T-helper 2 cell treated with Interferon-gamma antibody and Interleukin-4, amounts not matched to agents 5 μg/mL and 100 μg/mL, for 36 hours (primary cell): Measurements from ENCODE around the gene PTPRT.

ENCODE experiments used
- DNase-seq: peaks from one replicate; pipeline ENCODE4 v3.0.0; 2021; ENCODE audit warnings: low spot score
- H3K27ac Mint-ChIP-seq: one replicate; pipeline ENCODE4 v1.8.0; 2021; ENCODE audit warnings: mild to moderate bottlenecking, mixed read lengths
- H3K27me3 Mint-ChIP-seq: one replicate; pipeline ENCODE4 v1.8.0; 2021; ENCODE audit warnings: low read depth, mixed read lengths
- H3K36me3 Mint-ChIP-seq: one replicate; pipeline ENCODE4 v1.8.0; 2021; ENCODE audit warnings: low read depth, mixed read lengths
- H3K4me1 Mint-ChIP-seq: one replicate; pipeline ENCODE4 v1.8.0; 2021; ENCODE audit warnings: low read depth, mixed read lengths
- H3K4me3 Mint-ChIP-seq: one replicate; pipeline ENCODE4 v1.8.0; 2022; ENCODE audit warnings: mild to moderate bottlenecking, moderate library complexity, mixed read lengths
- H3K9me3 Mint-ChIP-seq: one replicate; pipeline ENCODE4 v1.8.0; 2021; ENCODE audit warnings: mixed read lengths

The PTPRT gene

DNA sequence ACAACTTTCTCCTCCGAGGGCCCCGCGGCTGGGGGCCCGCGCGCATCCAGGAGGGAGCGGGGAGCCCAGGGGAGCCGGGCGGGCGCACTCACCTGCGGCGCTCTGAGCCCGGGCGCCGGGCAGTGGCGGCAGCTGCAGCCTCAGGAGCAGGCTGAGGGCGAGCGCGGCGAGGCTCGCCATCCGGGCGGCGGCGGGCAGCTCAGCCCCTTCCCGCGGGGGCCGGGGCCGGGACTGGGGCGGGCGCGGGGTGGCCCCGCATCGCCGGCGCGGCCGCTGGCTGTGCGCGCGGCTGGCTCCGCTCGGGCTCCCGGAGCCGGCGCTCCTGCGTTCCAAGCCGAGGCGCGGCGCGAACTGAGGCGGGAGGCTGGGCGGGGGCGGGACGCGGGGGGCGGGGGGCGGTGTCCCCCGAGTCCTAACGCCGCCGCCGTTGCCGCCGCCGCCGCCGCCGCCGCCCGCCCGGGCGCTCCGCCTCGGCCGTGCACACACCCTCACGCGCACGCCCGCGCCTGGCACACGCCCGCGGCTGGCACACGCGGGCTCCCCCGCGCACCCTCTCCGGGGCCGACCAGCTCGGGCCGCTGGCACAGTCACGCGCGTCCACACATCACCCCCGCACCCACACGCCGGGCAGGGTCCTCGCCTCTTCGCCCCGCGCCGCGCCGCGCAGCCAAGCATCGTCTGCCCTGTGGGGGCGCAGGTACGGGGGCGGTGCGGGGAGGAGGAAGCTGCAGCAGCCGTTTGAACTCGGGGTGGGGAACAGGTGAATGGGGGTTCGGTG, at the start of gene PTPRT:
PTPRT (minus strand) TSS at position 353 of the 778 bp plus-strand sequence; CDS start at position 180, 173 bp downstream.
- Mint-ChIP-seq H3K27me3 (peaks cover 33% of the 10 kb centered on the region), H3K9me3 (no peaks in the 10 kb centered on the region), H3K36me3 (no peaks in the 10 kb centered on the region), H3K4me1 (peaks cover 2% of the 10 kb centered on the region), H3K27ac (no peak within 1 kb of the TSS), H3K4me3 (no peak within 1 kb of the TSS)
- no peak for DNase-seq

GRCh38 chr20:43238833-43239232, 49.1 kb upstream of the PTPRT start:
- Mint-ChIP-seq H3K27ac (no peak overlapping the region), H3K36me3 (no peaks in the 10 kb centered on the region), H3K27me3 (no peaks in the 10 kb centered on the region), H3K4me3 (no peak overlapping the region), H3K4me1 (no peaks in the 10 kb centered on the region), H3K9me3 (no peaks in the 10 kb centered on the region)
- DNase-seq = no peak

DNA sequence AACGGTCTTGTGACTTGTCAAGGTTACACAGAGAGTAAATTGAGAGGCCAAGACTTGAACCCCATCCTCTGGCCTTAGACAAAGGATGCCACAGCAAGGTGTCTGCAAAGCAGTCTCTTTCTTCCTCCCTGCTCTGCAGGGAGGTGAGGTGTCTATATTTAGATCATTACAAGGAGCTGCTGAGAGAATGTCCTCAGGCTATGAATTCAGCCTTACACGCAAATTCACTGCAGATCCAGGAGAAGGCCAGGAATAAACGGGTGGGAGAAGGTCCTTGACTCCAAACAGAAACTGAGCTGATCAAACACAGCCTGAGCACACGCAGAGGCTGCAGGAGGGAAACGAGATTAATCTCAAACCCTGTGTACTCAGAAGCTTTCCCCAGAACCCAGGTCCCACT, 48.6 kb upstream of the PTPRT start:
- Mint-ChIP-seq H3K4me1 (no peaks in the 10 kb centered on the region), H3K4me3 (no peak overlapping the region)

GRCh38 chr20:43237651-43238168, 48.0 kb upstream of the PTPRT start:
- Mint-ChIP-seq H3K27ac (no peak overlapping the region), H3K4me1 (no peaks in the 10 kb centered on the region), H3K9me3 (no peaks in the 10 kb centered on the region), H3K27me3 (no peaks in the 10 kb centered on the region), H3K4me3 (no peak overlapping the region), H3K36me3 (no peaks in the 10 kb centered on the region)
- no peak for DNase-seq

More for the DNA sequence above, 48.6 kb upstream of the PTPRT start:
- H3K27ac Mint-ChIP-seq = no peak overlapping the region
- no peaks in the 10 kb centered on the region for H3K36me3 Mint-ChIP-seq
- DNase-seq = no peak
- no peaks in the 10 kb centered on the region for H3K27me3 Mint-ChIP-seq
- no peaks in the 10 kb centered on the region for H3K9me3 Mint-ChIP-seq

- DNase-seq = no peak
- Mint-ChIP-seq H3K9me3 (no peaks in the 10 kb centered on the region), H3K27me3 (no peaks in the 10 kb centered on the region), H3K27ac (no peak overlapping the region), H3K4me3 (no peak overlapping the region), H3K4me1 (no peaks in the 10 kb centered on the region), H3K36me3 (no peaks in the 10 kb centered on the region)
These were observed 46.3 kb upstream of the PTPRT start for GRCh38 chr20:43235998-43236397.

GRCh38 chr20:43231829-43232228, 42.1 kb upstream of the PTPRT start:
- DNase-seq = no peak
- H3K9me3 Mint-ChIP-seq = no peaks in the 10 kb centered on the region
- H3K27ac Mint-ChIP-seq = no peak overlapping the region
- no peaks in the 10 kb centered on the region for H3K36me3 Mint-ChIP-seq
- H3K4me3 Mint-ChIP-seq = no peak overlapping the region
- no peaks in the 10 kb centered on the region for H3K4me1 Mint-ChIP-seq
- H3K27me3 Mint-ChIP-seq = no peaks in the 10 kb centered on the region

DNA sequence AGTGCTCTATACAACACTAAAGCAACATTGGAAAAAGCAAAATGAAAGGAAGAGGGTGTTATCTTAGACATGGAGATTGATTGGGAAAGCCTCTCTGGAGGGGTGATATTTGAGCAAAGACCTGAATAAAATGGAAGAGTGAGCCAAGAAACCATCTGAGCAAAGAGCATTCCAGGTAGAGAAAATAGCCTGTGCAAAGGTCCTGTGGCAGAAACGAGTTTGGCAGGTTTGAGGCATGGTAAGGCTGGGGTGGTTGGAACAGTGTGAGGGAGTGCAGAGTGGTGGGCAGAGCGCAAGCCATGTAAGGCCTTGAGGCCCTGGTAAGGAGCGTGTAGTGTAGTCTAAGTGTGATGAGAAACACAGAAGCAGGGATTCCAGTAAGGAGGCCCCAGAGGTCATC, 40.0 kb upstream of the PTPRT start:
- Mint-ChIP-seq H3K27ac (no peak overlapping the region), H3K27me3 (no peaks in the 10 kb centered on the region), H3K9me3 (no peaks in the 10 kb centered on the region), H3K36me3 (no peaks in the 10 kb centered on the region), H3K4me1 (no peaks in the 10 kb centered on the region), H3K4me3 (no peak overlapping the region)
- no peak for DNase-seq

DNA sequence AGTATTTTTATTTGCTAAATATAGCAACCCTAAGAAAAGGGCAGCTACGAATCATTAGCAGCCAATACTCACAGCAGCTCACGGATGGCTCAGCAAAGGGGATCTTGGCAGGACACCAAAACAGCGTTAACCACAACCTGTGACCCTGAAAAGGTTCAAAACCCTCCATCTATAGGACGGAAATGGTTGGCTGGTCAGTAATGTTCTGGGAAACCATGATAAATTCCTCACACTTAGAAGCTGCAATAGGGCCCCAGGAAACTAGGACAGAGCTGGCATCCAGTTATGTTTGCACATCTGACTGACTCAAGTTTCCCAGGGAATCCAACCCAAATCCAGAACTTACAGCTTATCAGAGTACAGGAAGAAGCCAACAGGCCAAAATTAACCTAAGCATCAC, 30.9 kb upstream of the PTPRT start:
- H3K4me1 Mint-ChIP-seq = no peaks in the 10 kb centered on the region
- H3K36me3 Mint-ChIP-seq = no peaks in the 10 kb centered on the region
- H3K4me3 Mint-ChIP-seq = no peak overlapping the region
- H3K9me3 Mint-ChIP-seq = no peaks in the 10 kb centered on the region
- H3K27me3 Mint-ChIP-seq = no peaks in the 10 kb centered on the region
- no peak for DNase-seq
- H3K27ac Mint-ChIP-seq = no peak overlapping the region

- no peaks in the 10 kb centered on the region for H3K36me3 Mint-ChIP-seq
- no peak overlapping the region for H3K4me3 Mint-ChIP-seq
- H3K27ac Mint-ChIP-seq = no peak overlapping the region
- peaks cover under 1% of the 10 kb centered on the region for H3K9me3 Mint-ChIP-seq
- no peaks in the 10 kb centered on the region for H3K27me3 Mint-ChIP-seq
- DNase-seq = no peak
- no peaks in the 10 kb centered on the region for H3K4me1 Mint-ChIP-seq
These were observed 21.2 kb upstream of the PTPRT start for GRCh38 chr20:43210901-43211300.

DNA sequence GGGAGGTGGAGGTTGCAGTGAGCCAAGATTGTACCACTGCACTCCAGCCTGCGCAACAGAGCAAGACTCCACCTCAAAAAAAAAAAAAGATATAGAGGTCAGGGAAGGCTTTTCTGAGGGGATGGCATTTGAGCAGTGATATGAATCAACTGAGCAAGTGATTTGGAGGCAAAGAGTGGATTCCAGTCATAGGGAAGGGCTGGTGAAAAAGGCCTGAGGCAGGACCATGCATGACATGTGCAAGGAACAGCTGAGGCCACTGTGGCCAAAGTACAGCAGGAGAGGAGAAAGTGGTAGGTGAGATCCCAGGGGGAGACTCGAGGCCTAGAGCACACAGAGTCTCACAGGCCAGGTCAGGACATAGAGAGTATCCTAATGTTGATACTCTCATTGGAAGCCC, 20.1 kb upstream of the PTPRT start:
- Mint-ChIP-seq H3K4me3 (no peak overlapping the region), H3K9me3 (peaks cover 5% of the 10 kb centered on the region), H3K27ac (no peak overlapping the region), H3K36me3 (no peaks in the 10 kb centered on the region), H3K4me1 (no peaks in the 10 kb centered on the region), H3K27me3 (no peaks in the 10 kb centered on the region)
- DNase-seq = no peak

GRCh38 chr20:43205699-43206098, 16.0 kb upstream of the PTPRT start:
- H3K4me1 Mint-ChIP-seq = no peaks in the 10 kb centered on the region
- no peak overlapping the region for H3K27ac Mint-ChIP-seq
- no peak for DNase-seq
- H3K4me3 Mint-ChIP-seq = no peak overlapping the region
- no peaks in the 10 kb centered on the region for H3K27me3 Mint-ChIP-seq
- peaks cover 5% of the 10 kb centered on the region for H3K9me3 Mint-ChIP-seq
- H3K36me3 Mint-ChIP-seq = no peaks in the 10 kb centered on the region

DNA sequence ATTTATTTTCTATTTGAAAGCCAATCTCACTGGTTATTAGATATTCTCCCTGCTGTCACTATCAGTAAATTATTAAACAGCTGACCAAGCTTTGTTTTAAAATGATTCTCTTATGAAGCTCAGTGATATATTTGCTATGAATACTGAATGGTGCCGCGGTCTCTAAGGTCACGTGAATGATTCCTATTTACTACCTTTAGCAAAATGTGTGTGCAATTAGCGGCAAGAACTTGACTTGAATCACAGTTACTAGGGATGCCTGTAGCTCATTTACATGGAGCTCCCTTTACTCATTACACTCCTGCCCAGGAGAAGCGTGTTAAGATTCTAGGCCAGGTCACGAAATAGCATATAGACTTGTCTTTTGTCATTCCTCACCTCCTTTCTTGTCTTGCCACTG, 12.4 kb upstream of the PTPRT start:
- H3K27me3 Mint-ChIP-seq = no peaks in the 10 kb centered on the region
- no peak overlapping the region for H3K4me3 Mint-ChIP-seq
- H3K4me1 Mint-ChIP-seq = no peaks in the 10 kb centered on the region
- H3K9me3 Mint-ChIP-seq = peaks cover 5% of the 10 kb centered on the region
- DNase-seq = no peak
- H3K36me3 Mint-ChIP-seq = no peaks in the 10 kb centered on the region
- H3K27ac Mint-ChIP-seq = no peak overlapping the region

DNA sequence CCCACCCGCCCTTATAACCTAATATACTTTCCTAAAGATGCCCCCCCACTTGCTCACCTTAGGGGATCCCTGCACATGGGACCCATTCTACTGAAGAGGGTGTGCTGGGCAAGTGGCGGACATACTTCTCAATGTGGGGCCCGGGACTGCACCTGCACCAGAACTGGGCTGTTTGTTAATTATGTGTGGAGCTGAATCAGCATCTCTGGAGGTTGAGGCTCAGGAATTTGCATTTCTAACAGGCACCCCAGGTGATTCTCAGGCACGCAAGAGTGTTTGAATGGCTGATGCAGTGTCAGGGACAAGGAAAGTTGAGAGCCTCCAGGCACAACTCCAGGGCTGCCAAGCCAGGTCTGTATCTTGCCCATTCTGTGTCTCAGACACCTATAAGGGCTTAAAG, 8.9 kb upstream of the PTPRT start:
- no peak for DNase-seq
- H3K27me3 Mint-ChIP-seq = no peaks in the 10 kb centered on the region
- H3K36me3 Mint-ChIP-seq = no peaks in the 10 kb centered on the region
- no peaks in the 10 kb centered on the region for H3K9me3 Mint-ChIP-seq
- no peak overlapping the region for H3K4me3 Mint-ChIP-seq
- H3K4me1 Mint-ChIP-seq = no peaks in the 10 kb centered on the region
- H3K27ac Mint-ChIP-seq = no peak overlapping the region

DNA sequence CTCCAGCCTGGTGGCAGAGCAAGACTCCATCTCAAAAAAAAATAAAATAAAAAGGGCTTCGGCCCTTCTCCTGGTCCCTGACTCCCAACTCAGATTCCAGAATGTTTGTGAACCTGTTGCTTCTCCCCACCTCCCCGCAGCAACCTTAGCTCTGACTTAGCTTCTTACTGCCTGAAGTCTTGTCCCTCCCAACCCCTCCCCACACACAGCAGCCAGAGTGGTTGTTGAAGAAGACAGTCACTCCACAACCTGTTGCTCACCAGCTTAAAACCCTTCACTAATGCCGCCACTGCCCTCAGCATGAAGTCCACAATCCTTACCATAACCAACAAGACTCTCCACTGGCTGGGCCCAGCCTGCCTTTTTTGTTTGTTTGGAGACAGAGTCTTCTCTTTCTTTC, 6.5 kb upstream of the PTPRT start:
- Mint-ChIP-seq H3K4me1 (no peaks in the 10 kb centered on the region), H3K36me3 (no peaks in the 10 kb centered on the region), H3K4me3 (no peak overlapping the region), H3K27me3 (peaks cover 3% of the 10 kb centered on the region), H3K27ac (no peak overlapping the region), H3K9me3 (no peaks in the 10 kb centered on the region)
- no peak for DNase-seq

DNA sequence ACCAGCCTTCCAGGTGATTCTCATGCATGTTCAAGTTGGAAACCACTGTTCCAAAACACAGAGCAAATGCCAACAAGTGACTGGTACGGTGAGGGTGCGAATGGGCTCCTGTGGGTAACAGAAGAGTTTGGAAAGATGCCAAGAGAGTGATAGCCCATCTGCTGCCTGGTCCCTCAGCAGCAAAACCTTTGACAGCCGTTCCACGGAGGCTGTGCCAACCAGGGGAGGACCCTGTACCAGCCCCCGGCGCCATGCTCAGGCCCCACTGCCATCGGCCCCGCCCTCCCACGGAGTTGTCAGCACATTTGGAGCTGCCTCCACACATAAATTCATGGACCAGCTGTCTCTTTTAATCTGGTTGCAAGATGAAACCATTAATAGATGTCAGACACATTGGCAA, 4.4 kb upstream of the PTPRT start:
- no peak for DNase-seq
- no peak overlapping the region for H3K4me3 Mint-ChIP-seq
- H3K9me3 Mint-ChIP-seq = no peaks in the 10 kb centered on the region
- H3K27me3 Mint-ChIP-seq = peaks cover 15% of the 10 kb centered on the region
- no peaks in the 10 kb centered on the region for H3K4me1 Mint-ChIP-seq
- H3K27ac Mint-ChIP-seq = no peak overlapping the region
- H3K36me3 Mint-ChIP-seq = no peaks in the 10 kb centered on the region
